ENCODE results near the gene PRKACA.

DNA sequence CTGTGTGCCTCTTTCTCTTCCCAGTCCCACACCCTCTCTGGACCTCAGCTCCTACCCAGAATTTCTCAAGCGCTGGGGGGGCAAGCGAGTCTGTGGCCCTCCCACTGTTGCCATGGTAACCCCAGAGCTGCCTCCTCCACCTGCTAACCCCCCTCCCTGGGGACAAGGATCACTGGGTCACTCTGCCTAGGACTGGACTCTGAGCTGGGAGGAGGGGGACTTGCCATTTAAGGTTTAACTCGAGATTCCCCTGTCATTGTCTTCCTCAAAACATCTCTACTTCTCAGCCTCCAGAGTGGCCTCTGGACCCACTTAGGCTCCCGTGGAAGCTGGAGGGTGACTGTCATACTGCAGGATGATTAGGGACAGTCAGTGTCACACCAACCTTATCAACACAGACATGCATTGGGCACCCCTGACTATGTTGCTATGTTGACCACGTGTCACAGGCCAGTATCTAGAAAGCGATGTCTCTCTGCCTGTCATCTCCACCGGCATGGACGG lies 57.9 kb downstream of the PRKACA start:
- TF ChIP-seq LEF1 (IDR thresholded peaks at IDR 0.05; ENCODE audit: borderline replicate concordance) (no peak), BHLHE40 (IDR thresholded peaks at IDR 0.05; ENCODE audit: borderline replicate concordance) (no peak), SUZ12 (IDR thresholded peaks at IDR 0.05) (no peak), FOXK2 (IDR thresholded peaks at IDR 0.05) (no peak), SP1 (IDR thresholded peaks at IDR 0.05) (no peak), ELF4 (IDR thresholded peaks at IDR 0.05) (no peak), FOXM1 (IDR thresholded peaks at IDR 0.05; ENCODE audit: borderline replicate concordance) (no peak), L3MBTL2 (conservative IDR thresholded peaks at IDR 0.05) (no peak)
